Activated CD4-positive, CD25-positive, alpha-beta regulatory T cell treated with anti-CD3 and anti-CD28 coated beads, Interleukin-2, amount 50 U/mL, for 24 hours (primary cell): ENCODE data around the gene FUCA1.
A peak's percentile ranks its signal among the peaks of the same experiment; 100 is the strongest.
"Not testable (repeated sequence)": the region's sequence is repeated elsewhere in the genome, so short reads cannot be mapped to it uniquely, and the experiment has no call there.

ENCODE experiments used
- ATAC-seq, 2 donors: fragments of 150-1000 bp; cut with Tn5 transposase; one replicate each; pipeline ENCODE4 v1.10.0; 2021; ENCODE audit warnings: mild to moderate bottlenecking in 1 of 2, moderate library complexity in 1 of 2

FUCA1 gene

GRCh38 chr1:23895082-23895481, 27.0 kb upstream of the FUCA1 start:
- ATAC-seq, result no peak

- ATAC-seq, result peak in 1 of 2 donors; percentile 41
These were observed 21.0 kb upstream of the FUCA1 start for GRCh38 chr1:23889074-23889473.

- no peak for ATAC-seq
These were observed 17.1 kb upstream of the FUCA1 start for GRCh38 chr1:23885222-23885621.

- ATAC-seq, result no peak
These were observed 14.7 kb upstream of the FUCA1 start for GRCh38 chr1:23882746-23883145.

GRCh38 chr1:23879809-23880208, 11.7 kb upstream of the FUCA1 start:
- ATAC-seq, result no peak

- ATAC-seq, result no peak
These were observed 10.6 kb upstream of the FUCA1 start for GRCh38 chr1:23878668-23879067.

GRCh38 chr1:23875382-23875781, 7.3 kb upstream of the FUCA1 start:
- ATAC-seq, result no peak

- ATAC-seq, result no peak
These were observed 4.3 kb upstream of the FUCA1 start for GRCh38 chr1:23872421-23872820.

GRCh38 chr1:23869051-23869450, 961 bp upstream of the FUCA1 start:
- no peak for ATAC-seq

GRCh38 chr1:23868557-23869016, 497 bp upstream of the FUCA1 start:
- no peak for ATAC-seq

GRCh38 chr1:23867542-23867894, 572 bp downstream of the FUCA1 start:
- ATAC-seq, result no peak

GRCh38 chr1:23865543-23865930, 2.6 kb downstream of the FUCA1 start:
- no peak for ATAC-seq

- ATAC-seq, result no peak
These were observed 3.1 kb downstream of the FUCA1 start for GRCh38 chr1:23864801-23865542.

- no peak for ATAC-seq
These were observed 5.5 kb downstream of the FUCA1 start for GRCh38 chr1:23862640-23863039.

GRCh38 chr1:23854568-23854967, 13.5 kb downstream of the FUCA1 start:
- ATAC-seq, result no peak

GRCh38 chr1:23853124-23853523, 15.0 kb downstream of the FUCA1 start:
- ATAC-seq, result not testable (repeated sequence)

GRCh38 chr1:23851406-23851805, 16.7 kb downstream of the FUCA1 start:
- ATAC-seq, result not testable (repeated sequence)

GRCh38 chr1:23848673-23849616, 19.1 kb downstream of the FUCA1 start:
- ATAC-seq, result no peak

- not testable (repeated sequence) for ATAC-seq
These were observed 20.5 kb downstream of the FUCA1 start for GRCh38 chr1:23847482-23848095.

- no peak for ATAC-seq
These were observed 22.9 kb downstream of the FUCA1 start for GRCh38 chr1:23845163-23845562.

GRCh38 chr1:23843644-23844043, 24.4 kb downstream of the FUCA1 start:
- no peak for ATAC-seq

GRCh38 chr1:23838401-23838866, 29.7 kb downstream of the FUCA1 start:
- peak; percentile 98 to 99 for ATAC-seq

- ATAC-seq, result no peak
These were observed 30.2 kb downstream of the FUCA1 start for GRCh38 chr1:23837908-23838307.
